Prostate gland (tissue), 2 donors: ENCODE results near the gene NFU1. TPM values are rescaled to one million over a fixed set of nuclear protein-coding genes. Genes with fewer than 3 reads are reported as not detected.
"Not testable (repeated sequence)": the region's sequence is repeated elsewhere in the genome, so short reads cannot be mapped to it uniquely, and the experiment has no call there.

ENCODE experiments used
- DNase-seq: peaks from one replicate; pipeline ENCODE4 v3.0.0-alpha.2; 2019; ENCODE audit warnings: low spot score
- H3K27ac ChIP-seq, 2 donors: fragments of 200-600 bp; sonication (generic); 2 replicates each; pipeline ENCODE4 v1.5.1; 2017 to 2019
- H3K27me3 ChIP-seq: fragments of 200-600 bp; sonication (generic); replicated peaks from 2 replicates; pipeline ENCODE4 v1.5.1; 2019; ENCODE audit not compliant: insufficient read depth
- H3K36me3 ChIP-seq, 2 donors: fragments of 200-600 bp; sonication (generic); 1 replicate in 1 of 2; 2 replicates in 1 of 2; pipeline versions ENCODE4 v1.5.1 to v1.8.1; 2017 to 2019
- H3K4me1 ChIP-seq: fragments of 200-600 bp; sonication (generic); replicated peaks from 2 replicates; pipeline ENCODE4 v1.5.1; 2019
- H3K4me3 ChIP-seq, 2 donors: fragments of 200-600 bp; sonication (generic); 2 replicates each; pipeline ENCODE4 v1.5.1; 2017 to 2019
- H3K9me3 ChIP-seq: fragments of 200-600 bp; sonication (generic); 2 replicates; pipeline ENCODE4 v1.5.1; 2017
- POLR2A ChIP-seq: fragments of 450-650 bp; IDR thresholded peaks from one replicate; pipeline ENCODE4 v1.6.1; 2016; ENCODE audit warnings: antibody characterized with exemption, mild to moderate bottlenecking
- POLR2AphosphoS5 ChIP-seq: sonication (generic); formaldehyde crosslinking; IDR thresholded peaks from one replicate; pipeline ENCODE4 v1.6.1; 2017; ENCODE audit warnings: antibody characterized with exemption
- WGBS: methylation state at CpG from one replicate; pipeline ENCODE4 v1.1.5; 2018; 5-methylcytosine and 5-hydroxymethylcytosine counted together
- intact Hi-C: fragments of 100-400 bp; cut with DNase I; formaldehyde crosslinking; loops from one replicate; pipeline ENCODE4 v1.14.2; 2022
- total RNA-seq, 2 donors: library from RNA; depleted of rRNA; stranded (reverse); fragments of >200 nt; gene quantifications; one replicate each; pipeline ENCODE4 v1.1.0, GENCODE V29; 2016
- TF ChIP-seq, protein P1 (sequence below), 4 experiments: fragments of 200-600 bp in 2 of 4; fragments of 450-650 bp in 2 of 4; sonication (generic) in 2 of 4; IDR thresholded peaks; 1 replicate in 3 of 4; 2 replicates in 1 of 4; pipeline ENCODE4 v1.5.1; 2016 to 2019; ENCODE audit warnings: antibody characterized with exemption in 4 of 4, mild to moderate bottlenecking in 2 of 4, moderate library complexity in 2 of 4

NFU1 gene
- total RNA-seq, 2 donors from 2014 or later = 33.4 to 42.0 TPM

DNA sequence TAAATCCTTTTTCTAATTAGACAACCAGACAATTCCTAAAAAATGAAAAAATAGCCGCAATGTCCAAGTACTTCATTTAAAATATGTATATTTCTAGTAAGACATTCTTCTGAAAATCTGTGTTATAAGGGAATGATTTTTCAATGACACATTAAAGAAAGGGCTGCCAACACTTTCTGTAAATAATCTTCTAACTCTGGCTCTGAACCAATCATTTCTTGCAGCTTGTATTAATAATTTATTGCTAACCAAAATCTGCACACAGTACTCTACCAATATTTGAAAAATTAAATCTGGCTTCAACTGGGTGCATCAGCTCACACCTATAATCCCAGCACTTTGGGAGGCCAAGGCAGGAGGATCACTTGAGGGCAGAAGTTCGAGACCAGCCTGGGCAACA is 8.3 kb downstream of the NFU1 start:
- no peak for DNase-seq
- TF ChIP-seq POLR2A (no peak), POLR2AphosphoS5 (no peak)
- TF ChIP-seq, protein P1, sequence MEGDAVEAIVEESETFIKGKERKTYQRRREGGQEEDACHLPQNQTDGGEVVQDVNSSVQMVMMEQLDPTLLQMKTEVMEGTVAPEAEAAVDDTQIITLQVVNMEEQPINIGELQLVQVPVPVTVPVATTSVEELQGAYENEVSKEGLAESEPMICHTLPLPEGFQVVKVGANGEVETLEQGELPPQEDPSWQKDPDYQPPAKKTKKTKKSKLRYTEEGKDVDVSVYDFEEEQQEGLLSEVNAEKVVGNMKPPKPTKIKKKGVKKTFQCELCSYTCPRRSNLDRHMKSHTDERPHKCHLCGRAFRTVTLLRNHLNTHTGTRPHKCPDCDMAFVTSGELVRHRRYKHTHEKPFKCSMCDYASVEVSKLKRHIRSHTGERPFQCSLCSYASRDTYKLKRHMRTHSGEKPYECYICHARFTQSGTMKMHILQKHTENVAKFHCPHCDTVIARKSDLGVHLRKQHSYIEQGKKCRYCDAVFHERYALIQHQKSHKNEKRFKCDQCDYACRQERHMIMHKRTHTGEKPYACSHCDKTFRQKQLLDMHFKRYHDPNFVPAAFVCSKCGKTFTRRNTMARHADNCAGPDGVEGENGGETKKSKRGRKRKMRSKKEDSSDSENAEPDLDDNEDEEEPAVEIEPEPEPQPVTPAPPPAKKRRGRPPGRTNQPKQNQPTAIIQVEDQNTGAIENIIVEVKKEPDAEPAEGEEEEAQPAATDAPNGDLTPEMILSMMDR (IDR thresholded peaks at IDR 0.05) = no peak
- 92% methylated on average over 2 of the region's 2 CpGs for WGBS
- no peaks in the 10 kb centered on the region for H3K9me3 ChIP-seq
- no peaks in the 10 kb centered on the region for H3K27me3 ChIP-seq
- intact Hi-C loops = no loop called here
- no peaks in the 10 kb centered on the region for H3K36me3 ChIP-seq
- no peak overlapping the region for H3K4me3 ChIP-seq
- H3K4me1 ChIP-seq = no peaks in the 10 kb centered on the region
- no peak overlapping the region for H3K27ac ChIP-seq

DNA sequence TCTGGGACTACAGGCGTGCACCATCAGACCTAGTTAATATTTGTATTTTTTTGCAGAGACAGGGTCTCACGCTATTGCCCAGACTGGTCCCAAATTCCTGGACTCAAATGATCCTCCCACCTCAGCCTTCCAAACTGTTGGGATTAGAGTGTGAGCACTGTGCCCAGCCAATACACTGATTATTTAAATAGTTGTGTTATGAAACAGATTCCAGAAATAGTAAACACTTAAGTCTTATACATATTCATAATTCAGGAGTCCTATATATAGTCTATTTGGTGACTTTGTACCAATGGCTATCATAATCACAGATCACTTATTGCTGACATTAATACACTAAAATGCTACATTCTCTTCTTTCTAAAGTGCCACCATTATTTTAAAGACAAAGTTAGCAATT is 12.8 kb downstream of the NFU1 start:
- no peak for DNase-seq
- Histone ChIP-seq H3K36me3 (no peaks in the 10 kb centered on the region), H3K4me3 (no peak overlapping the region), H3K27ac (no peak overlapping the region), H3K4me1 (no peaks in the 10 kb centered on the region), H3K9me3 (no peaks in the 10 kb centered on the region), H3K27me3 (no peaks in the 10 kb centered on the region)
- intact Hi-C loops = no loop called here
- WGBS = 91% methylated on average over 2 of the region's 2 CpGs
- TF ChIP-seq, protein P1 (IDR thresholded peaks at IDR 0.05) = no peak
- TF ChIP-seq POLR2AphosphoS5 = no peak
- TF ChIP-seq POLR2A = no peak

DNA sequence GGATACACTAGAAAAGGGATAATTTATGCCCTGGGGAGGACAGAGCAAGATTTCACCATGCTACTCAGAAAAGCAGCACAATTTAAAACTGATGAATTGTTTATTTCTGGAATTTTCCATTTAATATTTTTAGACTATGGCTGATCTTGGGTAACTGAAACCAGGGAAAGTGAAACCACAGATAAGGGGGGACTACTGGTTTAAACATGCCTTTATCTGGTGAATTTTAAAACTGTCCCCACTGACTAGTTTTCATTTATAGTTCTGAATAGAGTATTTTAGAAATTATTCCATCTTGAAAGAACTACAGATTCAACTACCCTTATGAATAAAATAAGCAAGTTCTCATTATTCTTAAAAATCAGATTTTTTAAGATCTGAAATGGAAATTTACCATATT is 15.0 kb downstream of the NFU1 start:
- Histone ChIP-seq H3K4me3 (no peak overlapping the region), H3K27ac (no peak overlapping the region), H3K4me1 (no peaks in the 10 kb centered on the region), H3K27me3 (no peaks in the 10 kb centered on the region), H3K36me3 (no peaks in the 10 kb centered on the region), H3K9me3 (no peaks in the 10 kb centered on the region)
- no peak for DNase-seq
- intact Hi-C loops = no loop called here
- TF ChIP-seq, protein P1 (IDR thresholded peaks at IDR 0.05) = no peak
- no peak for TF ChIP-seq POLR2A
- TF ChIP-seq POLR2AphosphoS5 = no peak

DNA sequence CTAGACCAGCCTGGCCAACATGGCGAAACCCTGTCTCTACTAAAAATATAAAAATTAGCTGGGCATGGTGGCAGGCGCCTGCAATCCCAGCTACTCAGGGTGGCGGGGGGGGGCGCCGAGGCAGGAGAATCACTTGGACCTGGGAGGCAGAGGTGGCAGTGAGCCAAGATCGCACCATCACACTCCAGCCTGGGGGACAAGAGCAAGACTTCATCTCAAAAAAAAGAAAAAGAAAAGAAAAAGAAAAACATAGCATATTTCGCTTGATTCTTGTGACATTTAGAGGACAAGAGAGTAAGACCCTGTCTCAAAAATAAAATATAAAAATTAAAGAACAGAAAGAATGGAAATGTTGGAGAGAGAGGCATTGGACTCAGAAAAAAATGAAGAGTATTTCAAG is 18.1 kb downstream of the NFU1 start:
- intact Hi-C loops, H3K36me3 ChIP-seq, H3K27me3 ChIP-seq: not testable (repeated sequence)

DNA sequence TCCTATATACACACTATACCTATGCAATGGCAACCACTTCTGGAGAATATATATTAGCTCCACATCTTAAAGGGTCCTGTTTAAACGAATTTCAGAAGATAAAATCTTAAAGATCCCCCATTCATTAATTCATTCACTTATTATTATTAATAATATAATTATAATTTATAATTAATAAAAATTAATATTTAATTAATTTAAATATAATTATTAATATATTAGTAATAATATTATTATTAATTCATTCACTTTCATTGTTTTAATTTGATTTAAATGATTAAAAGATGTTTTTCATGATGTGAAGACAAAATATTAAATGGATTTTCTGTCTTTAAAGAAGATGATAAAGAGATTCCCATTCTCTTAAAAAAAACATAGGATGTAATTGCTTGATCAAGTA is 21.1 kb downstream of the NFU1 start:
- no peak overlapping the region for H3K27ac ChIP-seq
- H3K36me3 ChIP-seq = no peaks in the 10 kb centered on the region
- H3K27me3 ChIP-seq = no peaks in the 10 kb centered on the region
- no peak overlapping the region for H3K4me3 ChIP-seq
- WGBS = 72% methylated on average over 1 of the region's 1 CpG
- DNase-seq = no peak
- no peaks in the 10 kb centered on the region for H3K9me3 ChIP-seq
- TF ChIP-seq POLR2AphosphoS5 (no peak), POLR2A (no peak)
- TF ChIP-seq, protein P1 (IDR thresholded peaks at IDR 0.05) = no peak
- intact Hi-C loops = no loop called here
- no peaks in the 10 kb centered on the region for H3K4me1 ChIP-seq

More for the DNA sequence above, 18.1 kb downstream of the NFU1 start:
- 92% methylated on average over 7 of the region's 7 CpGs for WGBS
- H3K9me3 ChIP-seq, H3K27ac ChIP-seq, H3K4me3 ChIP-seq, DNase-seq, H3K4me1 ChIP-seq: not testable (repeated sequence)

DNA sequence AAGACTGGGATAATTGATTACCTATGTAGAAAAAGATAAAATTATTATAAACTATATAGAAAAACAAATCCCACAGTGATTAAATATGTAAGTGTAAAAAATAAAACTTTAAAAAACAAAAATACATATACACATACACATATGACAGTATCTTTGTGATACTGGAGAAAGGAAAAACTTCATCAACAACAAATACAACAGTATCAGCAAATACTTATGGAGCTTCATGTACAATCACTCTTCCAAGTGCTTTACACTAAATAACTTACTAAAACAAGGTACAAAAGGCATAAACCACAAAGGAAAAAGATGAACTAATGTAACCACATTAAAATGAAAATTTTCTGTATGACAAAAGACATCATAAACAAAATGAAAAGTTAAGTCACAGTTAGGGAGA is 26.1 kb downstream of the NFU1 start:
- TF ChIP-seq, protein P1 (IDR thresholded peaks at IDR 0.05) = no peak
- TF ChIP-seq POLR2AphosphoS5 = no peak
- TF ChIP-seq POLR2A = no peak

More for the DNA sequence above, 26.1 kb downstream of the NFU1 start:
- Histone ChIP-seq H3K9me3 (no peaks in the 10 kb centered on the region), H3K36me3 (no peaks in the 10 kb centered on the region), H3K4me3 (no peak overlapping the region), H3K27ac (no peak overlapping the region), H3K4me1 (no peaks in the 10 kb centered on the region), H3K27me3 (no peaks in the 10 kb centered on the region)
- no peak for DNase-seq
- intact Hi-C loops = no loop called here
